ENCODE measurements around the gene AIFM3.

GRCh38 chr22:20994902-20995241 is 27.8 kb downstream of the AIFM3 start:
- TF ChIP-seq, protein P1, sequence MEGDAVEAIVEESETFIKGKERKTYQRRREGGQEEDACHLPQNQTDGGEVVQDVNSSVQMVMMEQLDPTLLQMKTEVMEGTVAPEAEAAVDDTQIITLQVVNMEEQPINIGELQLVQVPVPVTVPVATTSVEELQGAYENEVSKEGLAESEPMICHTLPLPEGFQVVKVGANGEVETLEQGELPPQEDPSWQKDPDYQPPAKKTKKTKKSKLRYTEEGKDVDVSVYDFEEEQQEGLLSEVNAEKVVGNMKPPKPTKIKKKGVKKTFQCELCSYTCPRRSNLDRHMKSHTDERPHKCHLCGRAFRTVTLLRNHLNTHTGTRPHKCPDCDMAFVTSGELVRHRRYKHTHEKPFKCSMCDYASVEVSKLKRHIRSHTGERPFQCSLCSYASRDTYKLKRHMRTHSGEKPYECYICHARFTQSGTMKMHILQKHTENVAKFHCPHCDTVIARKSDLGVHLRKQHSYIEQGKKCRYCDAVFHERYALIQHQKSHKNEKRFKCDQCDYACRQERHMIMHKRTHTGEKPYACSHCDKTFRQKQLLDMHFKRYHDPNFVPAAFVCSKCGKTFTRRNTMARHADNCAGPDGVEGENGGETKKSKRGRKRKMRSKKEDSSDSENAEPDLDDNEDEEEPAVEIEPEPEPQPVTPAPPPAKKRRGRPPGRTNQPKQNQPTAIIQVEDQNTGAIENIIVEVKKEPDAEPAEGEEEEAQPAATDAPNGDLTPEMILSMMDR (conservative IDR thresholded peaks at IDR 0.05; ENCODE audit: low read depth, low read length): no peak
- TF ChIP-seq POLR2A (IDR thresholded peaks at IDR 0.05; ENCODE audit: low read depth, low read length): no peak

Measured in IMR-90 (cell line).